NCI-H2227 (cell line): ENCODE results near the gene ATOX1.
A peak's percentile ranks its signal among the peaks of the same experiment; 100 is the strongest.

Experiments used
- DNase-seq: peaks from one replicate; lab custom pipeline; 2025; ENCODE audit not compliant: unreplicated experiment; lab: John Stamatoyannopoulos, UW

Gene ATOX1

GRCh38 chr5:151770383-151771258 is 12.2 kb upstream of the ATOX1 start:
- peak; percentile 71 for DNase-seq

GRCh38 chr5:151766975-151767374 is 8.5 kb upstream of the ATOX1 start:
- DNase-seq, result no peak

- no peak for DNase-seq
These were observed 6.4 kb upstream of the ATOX1 start for GRCh38 chr5:151764801-151765200.

GRCh38 chr5:151758141-151758429 is 346 bp downstream of the ATOX1 start:
- DNase-seq, result peak; percentile 51

GRCh38 chr5:151757233-151758140 is 944 bp downstream of the ATOX1 start:
- DNase-seq, result no peak

- DNase-seq, result no peak
These were observed 3.0 kb downstream of the ATOX1 start for GRCh38 chr5:151755383-151755782.

GRCh38 chr5:151751593-151751992 is 6.8 kb downstream of the ATOX1 start:
- DNase-seq, result no peak

- DNase-seq, result no peak
These were observed 7.3 kb downstream of the ATOX1 start for GRCh38 chr5:151751091-151751490.

GRCh38 chr5:151750121-151750520 is 8.3 kb downstream of the ATOX1 start:
- DNase-seq, result no peak

- no peak for DNase-seq
These were observed 13.2 kb downstream of the ATOX1 start for GRCh38 chr5:151745071-151745705.

GRCh38 chr5:151743530-151743929 is 14.9 kb downstream of the ATOX1 start:
- DNase-seq, result no peak

GRCh38 chr5:151742870-151743294 is 15.5 kb downstream of the ATOX1 start:
- peak; percentile 45 for DNase-seq

- no peak for DNase-seq
These were observed 16.6 kb downstream of the ATOX1 start for GRCh38 chr5:151741678-151742423.

- no peak for DNase-seq
These were observed 17.5 kb downstream of the ATOX1 start for GRCh38 chr5:151740958-151741373.

GRCh38 chr5:151740336-151740942 is 18.0 kb downstream of the ATOX1 start:
- DNase-seq, result peak; percentile 54

- no peak for DNase-seq
These were observed 18.5 kb downstream of the ATOX1 start for GRCh38 chr5:151739939-151740335.

GRCh38 chr5:151739395-151739794 is 19.0 kb downstream of the ATOX1 start:
- no peak for DNase-seq

GRCh38 chr5:151738125-151738848 is 20.1 kb downstream of the ATOX1 start:
- DNase-seq, result no peak

- DNase-seq, result no peak
These were observed 21.0 kb downstream of the ATOX1 start for GRCh38 chr5:151737431-151737830.

- no peak for DNase-seq
These were observed 22.8 kb downstream of the ATOX1 start for GRCh38 chr5:151735646-151736045.
